Neuronal stem cell (in vitro differentiated cells): Measurements from ENCODE around the gene SLC10A3.

Experiments used
- DNase-seq: peaks from one replicate; pipeline ENCODE4 v3.0.0-alpha.2; 2013; ENCODE audit warnings: low spot score
- H2AFZ ChIP-seq: one replicate; pipeline ENCODE4 v1.6.1; 2013; ENCODE audit warnings: mild to moderate bottlenecking, low read length, inconsistent platforms
- H2AK5ac ChIP-seq: 2 replicates; pipeline ENCODE4 v1.6.1; 2013; ENCODE audit warnings: low read depth, mild to moderate bottlenecking, inconsistent platforms, low read length, moderate library complexity, mixed read lengths
- H2BK120ac ChIP-seq: 2 replicates; pipeline ENCODE4 v1.6.1; 2013; ENCODE audit warnings: low read depth, mild to moderate bottlenecking, inconsistent platforms, low read length, moderate library complexity, mixed read lengths
- H2BK12ac ChIP-seq: one replicate; pipeline ENCODE4 v1.6.1; 2013; ENCODE audit warnings: low read length, inconsistent platforms
- H2BK15ac ChIP-seq: 2 replicates; pipeline ENCODE4 v1.6.1; 2013; ENCODE audit warnings: mild to moderate bottlenecking, low read length, inconsistent platforms, mixed read lengths
- H2BK5ac ChIP-seq: one replicate; pipeline ENCODE4 v1.6.1; 2013; ENCODE audit warnings: inconsistent platforms, mild to moderate bottlenecking, low read length, moderate library complexity
- H3K14ac ChIP-seq: one replicate; pipeline ENCODE4 v1.6.1; 2013; ENCODE audit warnings: low read length, inconsistent platforms
- H3K18ac ChIP-seq: 2 replicates; pipeline ENCODE4 v1.6.1; 2013; ENCODE audit warnings: low read length, inconsistent platforms
- H3K23ac ChIP-seq: 2 replicates; pipeline ENCODE4 v1.6.1; 2013; ENCODE audit warnings: low read depth, mild to moderate bottlenecking, mixed read lengths, low read length, inconsistent platforms; ENCODE audit not compliant: poor library complexity
- H3K27ac ChIP-seq: replicated peaks from 3 replicates; pipeline ENCODE4 v1.5.1; 2013; ENCODE audit warnings: low read length, inconsistent platforms
- H3K27me3 ChIP-seq, 3 experiments: 2 replicates each; pipeline ENCODE4 v1.6.1; 2013; ENCODE audit warnings: low read length in 3 of 3, mild to moderate bottlenecking in 2 of 3, inconsistent platforms in 1 of 3, low read depth in 1 of 3, mixed read lengths in 1 of 3, moderate library complexity in 1 of 3; ENCODE audit not compliant: control insufficient read depth in 3 of 3, insufficient read depth in 3 of 3
- H3K36me3 ChIP-seq, 2 donors: replicated peaks in 1 of 2; 2 replicates each; pipeline ENCODE4 v1.6.1; 2013; ENCODE audit warnings: low read length in 2 of 2; ENCODE audit not compliant: control insufficient read depth in 2 of 2, insufficient read depth in 2 of 2
- H3K4ac ChIP-seq: 2 replicates; pipeline ENCODE4 v1.6.1; 2013; ENCODE audit warnings: inconsistent platforms, mild to moderate bottlenecking, low read length, moderate library complexity
- H3K4me1 ChIP-seq, 2 donors: 1 replicate in 1 of 2; 2 replicates in 1 of 2; pipeline ENCODE4 v1.6.1; 2013; ENCODE audit warnings: low read length in 2 of 2, low read depth in 1 of 2; ENCODE audit not compliant: control insufficient read depth in 2 of 2, insufficient read depth in 1 of 2
- H3K4me2 ChIP-seq: one replicate; pipeline ENCODE4 v1.6.1; 2013; ENCODE audit warnings: mild to moderate bottlenecking, low read length, inconsistent platforms; ENCODE audit not compliant: insufficient read depth, poor library complexity, severe bottlenecking
- H3K4me3 ChIP-seq, 2 donors: 2 replicates each; pipeline ENCODE4 v1.5.1; 2013; ENCODE audit warnings: low read length in 2 of 2, mild to moderate bottlenecking in 2 of 2, inconsistent platforms in 1 of 2, moderate library complexity in 1 of 2
- H3K79me1 ChIP-seq: one replicate; pipeline ENCODE4 v1.6.1; 2013; ENCODE audit warnings: low read depth, mild to moderate bottlenecking, inconsistent platforms, low read length, moderate library complexity
- H3K9ac ChIP-seq: one replicate; pipeline ENCODE4 v1.6.1; 2013; ENCODE audit warnings: mild to moderate bottlenecking, low read depth, low read length, inconsistent platforms; ENCODE audit not compliant: poor library complexity
- H3K9me3 ChIP-seq, 2 donors: replicated peaks in 1 of 2; 2 replicates each; pipeline versions ENCODE3 to v1.6.1; 2013; ENCODE audit warnings: low read length in 2 of 2, mild to moderate bottlenecking in 2 of 2, inconsistent platforms in 1 of 2, low read depth in 1 of 2, mixed read lengths in 1 of 2, moderate library complexity in 1 of 2; ENCODE audit not compliant: control insufficient read depth in 2 of 2, insufficient read depth in 1 of 2
- H4K8ac ChIP-seq: one replicate; pipeline ENCODE4 v1.6.1; 2013; ENCODE audit warnings: low read depth, mild to moderate bottlenecking, inconsistent platforms, low read length, moderate library complexity
- H4K91ac ChIP-seq: one replicate; pipeline ENCODE4 v1.6.1; 2013; ENCODE audit warnings: low read length, low read depth, mild to moderate bottlenecking, inconsistent platforms; ENCODE audit not compliant: poor library complexity
- WGBS, 2 donors: extraction: QIAGEN DNeasy Blood & Tissue Kit; methylation state at CpG; one replicate each; pipeline ENCODE4 v1.1.7; 2013; ENCODE audit warnings: missing lambda C conversion rate in 2 of 2, mixed read lengths in 1 of 2; ENCODE audit not compliant: insufficient read length in 2 of 2, insufficient replicate concordance in 1 of 2; ENCODE audit errors: extremely low coverage in 2 of 2; 5-methylcytosine and 5-hydroxymethylcytosine counted together

SLC10A3 gene

GRCh38 chrX:154468217-154468616 lies 22.2 kb downstream of the SLC10A3 start:
- Histone ChIP-seq H3K9me3 (no peaks in the 10 kb centered on the region), H3K9ac (no peak overlapping the region), H3K4ac (no peak overlapping the region), H3K36me3 (peaks cover 16 to 75% of the 10 kb centered on the region in 2 donors), H3K4me1 (no peaks in the 10 kb centered on the region), H3K4me2 (no peak overlapping the region), H3K14ac (no peak overlapping the region), H4K8ac (no peak overlapping the region), H2BK5ac (no peak overlapping the region), H2AFZ (no peak overlapping the region), H3K18ac (no peak overlapping the region), H2BK12ac (no peak overlapping the region), H3K27me3 (no peaks in the 10 kb centered on the region), H2BK120ac (no peak overlapping the region), H3K79me1 (peaks cover 2% of the 10 kb centered on the region), H2AK5ac (no peak overlapping the region), H4K91ac (no peak overlapping the region), H2BK15ac (no peak overlapping the region), H3K23ac (no peak overlapping the region), H3K4me3 (no peak overlapping the region), H3K27ac (no peak overlapping the region)
- DNase-seq: no peak
- WGBS, 2 donors: no CpG with 5 or more reads among the region's 23 CpGs

GRCh38 chrX:154467556-154467955 lies 22.9 kb downstream of the SLC10A3 start:
- WGBS, 2 donors: no CpG with 5 or more reads among the region's 21 CpGs
- H3K23ac ChIP-seq: no peak overlapping the region
- H3K9me3 ChIP-seq: no peaks in the 10 kb centered on the region
- H3K9ac ChIP-seq: no peak overlapping the region
- H3K4me1 ChIP-seq: no peaks in the 10 kb centered on the region
- H3K27me3 ChIP-seq: no peaks in the 10 kb centered on the region
- H3K36me3 ChIP-seq: peaks cover 16 to 76% of the 10 kb centered on the region in 2 donors
- H3K27ac ChIP-seq: no peak overlapping the region
- no peak overlapping the region for H2BK15ac ChIP-seq
- H2BK12ac ChIP-seq: no peak overlapping the region
- no peak overlapping the region for H4K8ac ChIP-seq
- peaks cover 2% of the 10 kb centered on the region for H3K79me1 ChIP-seq
- H3K4ac ChIP-seq: no peak overlapping the region
- H2AFZ ChIP-seq: no peak overlapping the region
- H3K4me2 ChIP-seq: no peak overlapping the region
- H4K91ac ChIP-seq: no peak overlapping the region
- no peak overlapping the region for H3K4me3 ChIP-seq
- H2BK5ac ChIP-seq: no peak overlapping the region
- H2AK5ac ChIP-seq: no peak overlapping the region
- DNase-seq: no peak
- no peak overlapping the region for H3K18ac ChIP-seq
- H2BK120ac ChIP-seq: no peak overlapping the region
- H3K14ac ChIP-seq: no peak overlapping the region

- no peak overlapping the region for H3K9ac ChIP-seq
- H3K4me1 ChIP-seq: no peaks in the 10 kb centered on the region
- H2BK5ac ChIP-seq: no peak overlapping the region
- no peak overlapping the region for H3K18ac ChIP-seq
- H2BK15ac ChIP-seq: no peak overlapping the region
- no peak overlapping the region for H3K27ac ChIP-seq
- no peak overlapping the region for H2AK5ac ChIP-seq
- H3K4me3 ChIP-seq: no peak overlapping the region
- H3K4ac ChIP-seq: no peak overlapping the region
- H3K4me2 ChIP-seq: no peak overlapping the region
- WGBS, 2 donors: no CpG with 5 or more reads among the region's 15 CpGs
- H2BK12ac ChIP-seq: no peak overlapping the region
- DNase-seq: no peak
- H3K9me3 ChIP-seq: no peaks in the 10 kb centered on the region
- H3K27me3 ChIP-seq: no peaks in the 10 kb centered on the region
- no peak overlapping the region for H4K91ac ChIP-seq
- H3K23ac ChIP-seq: no peak overlapping the region
- H4K8ac ChIP-seq: no peak overlapping the region
- no peak overlapping the region for H2BK120ac ChIP-seq
- H3K14ac ChIP-seq: no peak overlapping the region
- H3K79me1 ChIP-seq: peaks cover 2% of the 10 kb centered on the region
- no peak overlapping the region for H2AFZ ChIP-seq
- peaks cover 16 to 76% of the 10 kb centered on the region in 2 donors for H3K36me3 ChIP-seq
Measured at GRCh38 chrX:154466907-154467306, 23.5 kb downstream of the SLC10A3 start.

- Histone ChIP-seq H3K9ac (no peak overlapping the region), H3K4me3 (no peak overlapping the region), H2BK15ac (no peak overlapping the region), H3K4me2 (no peak overlapping the region), H4K91ac (no peak overlapping the region), H4K8ac (no peak overlapping the region), H3K4me1 (no peaks in the 10 kb centered on the region), H3K18ac (no peak overlapping the region), H3K27ac (no peak overlapping the region), H2BK120ac (no peak overlapping the region), H2AFZ (no peak overlapping the region), H2BK12ac (no peak overlapping the region), H2BK5ac (no peak overlapping the region), H3K27me3 (no peaks in the 10 kb centered on the region), H2AK5ac (no peak overlapping the region), H3K9me3 (no peaks in the 10 kb centered on the region), H3K14ac (no peak overlapping the region), H3K4ac (no peak overlapping the region), H3K79me1 (peaks cover 2% of the 10 kb centered on the region), H3K23ac (no peak overlapping the region), H3K36me3 (peaks cover 16 to 76% of the 10 kb centered on the region in 2 donors)
- no peak for DNase-seq
- WGBS, 2 donors: no CpG with 5 or more reads among the region's 32 CpGs
Measured at GRCh38 chrX:154466036-154466435, 24.4 kb downstream of the SLC10A3 start.
